ENCODE data around the gene TAS2R7. TPM values are rescaled to one million over a fixed set of nuclear protein-coding genes. Genes with fewer than 3 reads are reported as not detected.

Gene TAS2R7
- total RNA-seq, 1 experiment from 2014 or later = not detected

DNA sequence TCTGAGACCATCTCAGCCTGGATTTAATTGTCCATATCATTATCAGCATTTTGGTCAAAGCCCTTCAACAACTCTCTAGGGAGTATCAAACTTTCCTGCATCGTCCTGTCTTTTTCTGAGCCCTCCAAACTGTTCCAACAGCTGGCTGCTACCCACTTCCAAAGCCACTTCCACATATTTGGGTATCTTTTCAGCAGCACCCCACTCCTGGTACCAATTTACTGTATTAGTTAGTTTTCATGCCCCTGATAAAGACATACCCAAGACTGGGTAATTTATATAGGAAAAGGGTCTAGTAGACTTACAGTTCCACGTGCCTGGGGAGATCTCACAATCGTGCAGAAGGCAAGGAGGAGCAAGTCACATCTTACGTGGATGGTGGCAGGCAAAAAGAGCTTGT, 46.2 kb downstream of the TAS2R7 start:
- H3K27me3 ChIP-seq (ENCODE audit: insufficient read depth, low read length) = no peaks in the 10 kb centered on the region
- peaks cover 10 to 12% (median 12%) of the 10 kb centered on the region in 3 experiments for H3K36me3 Mint-ChIP-seq (ENCODE audit: insufficient read depth in 1 of 3, low read depth in 3 of 3)
- H3K23ac ChIP-seq (ENCODE audit: insufficient read length, low read depth, low read length) = no peak overlapping the region
- WGBS (ENCODE audit: extremely low coverage, insufficient read length, low lambda C conversion rate) = no CpG with 5 or more reads among the region's 4 CpGs
- H3K4ac ChIP-seq (ENCODE audit: low read depth, low read length) = no peak overlapping the region
- H3K9me3 ChIP-seq (ENCODE audit: control insufficient read depth, low read depth, low read length) = no peaks in the 10 kb centered on the region
- no peak overlapping the region for H3T11ph ChIP-seq (ENCODE audit: low read length)
- H3K27me3 Mint-ChIP-seq (ENCODE audit: low read depth) = peaks cover 2% of the 10 kb centered on the region
- H4K8ac ChIP-seq (replicated peaks; ENCODE audit: insufficient read length, low read depth, low read length) = no peak overlapping the region
- H2AFZ ChIP-seq (ENCODE audit: low read length) = no peak overlapping the region
- no peaks in the 10 kb centered on the region for H3K4me1 ChIP-seq (ENCODE audit: insufficient read depth, low read length)
- no peaks in the 10 kb centered on the region for H3K79me1 ChIP-seq (ENCODE audit: insufficient read depth, low read depth, low read length, poor library complexity, severe bottlenecking)
- no peak overlapping the region for H2BK120ac ChIP-seq (ENCODE audit: low read depth, low read length, poor library complexity, severe bottlenecking)
- TF ChIP-seq CTCF (conservative IDR thresholded peaks at IDR 0.05) = no peak
- no peak overlapping the region for H4K91ac ChIP-seq (ENCODE audit: insufficient read length, low read depth, low read length)
- no peak for DNase-seq
- no peak overlapping the region for H4K5ac ChIP-seq (ENCODE audit: insufficient read length, low read depth, low read length)
- H3K79me2 ChIP-seq (ENCODE audit: insufficient read depth, low read length) = no peaks in the 10 kb centered on the region
- no peaks in the 10 kb centered on the region for H3K23me2 ChIP-seq (ENCODE audit: insufficient read length, low read depth, low read length, poor library complexity, severe bottlenecking)
- H3K18ac ChIP-seq (ENCODE audit: insufficient read length, low read depth, low read length) = no peak overlapping the region
- H3K27ac Mint-ChIP-seq = no peak overlapping the region; a peak in 1 of 7 replicates
- no peak overlapping the region for H3K27ac ChIP-seq (ENCODE audit: insufficient read length, low read depth, low read length)
- no peak overlapping the region for H2AK5ac ChIP-seq (ENCODE audit: insufficient read length, low read length)
- no peak overlapping the region for H2BK5ac ChIP-seq (ENCODE audit: insufficient read length, low read length)
- H3K4me2 ChIP-seq (ENCODE audit: insufficient read depth, insufficient read length, low read length) = no peak overlapping the region
- H3K4me1 Mint-ChIP-seq = no peaks in the 10 kb centered on the region
- no peak overlapping the region for H2BK20ac ChIP-seq (ENCODE audit: low read depth, low read length, poor library complexity, severe bottlenecking)
- H3K56ac ChIP-seq (ENCODE audit: insufficient read length, low read depth, low read length) = no peak overlapping the region
- H2BK12ac ChIP-seq (ENCODE audit: insufficient read length, low read depth, low read length) = no peak overlapping the region
- H4K20me1 ChIP-seq (ENCODE audit: control insufficient read depth, insufficient read depth, insufficient read length) = no peaks in the 10 kb centered on the region
- no peak overlapping the region for H3K4me3 Mint-ChIP-seq
- peaks cover 21% of the 10 kb centered on the region in 2 experiments for H3K9me3 Mint-ChIP-seq
- no peak overlapping the region for H3K14ac ChIP-seq (ENCODE audit: insufficient read depth, low read length)
- no peak overlapping the region for H3K9ac ChIP-seq (ENCODE audit: extremely low read depth, insufficient read length, low read length)
- no peak overlapping the region for H2BK15ac ChIP-seq (ENCODE audit: low read depth, low read length)

Measured in H9 (cell line).